Forelimb muscle (tissue), 1 donor: ENCODE measurements around the gene OR1F1. TPM values are rescaled to one million over a fixed set of nuclear protein-coding genes. Genes with fewer than 3 reads are reported as not detected.
"Not testable (repeated sequence)": the region's sequence is repeated elsewhere in the genome, so short reads cannot be mapped to it uniquely, and the experiment has no call there.

Source experiments
- DNase-seq: peaks from one replicate; pipeline ENCODE4 v3.0.0-alpha.2; 2013; ENCODE audit warnings: low read depth
- polyA plus RNA-seq: library from polyadenylated mRNA; unstranded; fragments of 120-200 nt; gene quantifications from one replicate; pipeline ENCODE4 v1.2.1, GENCODE V29; 2013; ENCODE audit not compliant: insufficient read length

Gene OR1F1
- polyA plus RNA-seq, 1 donor = not detected

DNA sequence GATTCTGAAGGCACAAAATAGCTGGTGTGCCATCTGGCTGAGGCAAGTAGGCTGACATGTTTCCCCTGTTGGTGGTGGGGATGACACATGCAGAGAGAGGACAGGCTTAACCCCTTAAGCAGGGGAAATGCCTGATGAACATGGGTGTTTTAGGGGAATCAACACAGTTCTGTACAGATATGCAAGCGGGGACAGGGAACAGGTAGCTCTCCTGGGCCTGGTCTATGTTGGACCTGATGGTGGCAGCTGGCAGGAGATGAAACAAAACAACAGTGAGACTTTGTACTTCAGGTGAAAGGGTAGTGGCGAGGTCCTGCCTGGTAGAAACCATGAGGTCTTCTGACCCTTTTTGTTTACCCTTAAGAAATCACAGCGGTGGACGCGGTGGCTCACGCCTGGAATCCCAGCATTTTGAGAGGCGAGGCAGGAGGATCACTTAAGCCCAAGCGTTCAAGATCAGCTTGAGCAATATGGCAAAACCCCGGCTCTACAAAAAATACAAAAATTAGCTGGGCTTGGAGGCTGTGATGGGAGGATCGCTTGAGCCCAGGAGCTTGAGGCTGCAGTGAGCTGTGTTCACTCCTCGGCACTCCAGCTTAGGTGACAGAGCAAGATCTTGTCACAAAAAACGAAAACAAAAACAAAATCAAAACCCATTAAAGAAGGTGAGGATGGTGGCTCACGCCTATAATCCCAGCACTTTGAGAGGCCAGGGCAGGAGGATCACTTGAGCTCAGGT lies 10.5 kb downstream of the OR1F1 start:
- no peak for DNase-seq

DNA sequence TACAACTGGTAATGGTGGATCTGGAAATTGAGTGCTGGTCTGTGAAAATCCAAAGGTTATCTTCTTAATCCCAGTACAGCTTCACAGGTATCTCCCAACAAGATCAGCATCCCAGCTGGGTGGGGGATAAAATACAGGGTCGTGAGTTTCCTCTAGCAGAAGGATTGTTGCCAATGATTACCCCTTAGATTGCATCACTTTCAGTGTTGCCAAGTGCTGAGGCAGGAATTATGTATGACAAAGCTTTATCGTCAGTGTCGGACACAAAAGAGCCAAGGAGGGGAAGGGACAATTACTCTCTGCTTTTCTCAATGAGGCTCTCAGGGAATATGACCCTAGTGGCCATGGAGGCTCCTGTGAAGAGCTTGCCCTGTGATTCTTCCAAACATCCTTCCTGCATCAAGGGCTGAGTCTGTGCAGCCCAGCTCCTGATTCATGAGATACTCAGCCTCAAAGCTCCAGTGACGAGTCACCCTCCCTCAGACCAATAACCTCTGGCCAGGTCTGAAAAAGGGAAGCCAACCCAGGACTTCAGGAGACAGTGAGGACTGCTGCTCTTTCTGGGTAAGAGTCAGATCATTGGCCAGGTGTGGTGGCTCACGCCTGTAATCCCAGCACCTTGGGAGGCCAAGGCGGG lies 15.0 kb downstream of the OR1F1 start:
- DNase-seq = no peak

GRCh38 chr16:3205939-3206338 lies 17.9 kb downstream of the OR1F1 start:
- not testable (repeated sequence) for DNase-seq

GRCh38 chr16:3207086-3207953 lies 19.3 kb downstream of the OR1F1 start:
- DNase-seq = no peak

DNA sequence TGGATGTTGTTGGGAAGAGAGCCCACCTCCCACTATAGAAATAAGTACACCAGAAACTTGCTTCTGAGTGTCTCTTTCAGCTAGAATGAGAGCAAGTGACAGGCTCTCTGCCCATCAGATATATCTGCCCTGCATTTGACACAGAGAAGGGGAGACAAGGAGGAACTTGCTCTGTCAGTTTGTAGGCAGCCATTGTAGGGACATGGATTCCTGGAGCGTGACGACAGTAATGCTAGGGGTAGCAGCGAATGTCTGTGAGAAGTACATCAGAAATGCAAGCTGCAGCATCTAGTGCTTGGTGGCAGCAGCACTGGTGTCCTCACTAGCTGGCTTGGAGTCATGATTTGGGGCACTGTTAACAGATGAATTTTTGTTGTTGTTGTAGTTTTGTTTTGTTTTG lies 24.0 kb downstream of the OR1F1 start:
- no peak for DNase-seq

- DNase-seq = no peak
Observed at GRCh38 chr16:3212567-3212966, 24.6 kb downstream of the OR1F1 start.

- no peak for DNase-seq
Observed at GRCh38 chr16:3214904-3215600, 27.0 kb downstream of the OR1F1 start.

GRCh38 chr16:3215601-3216262 lies 27.7 kb downstream of the OR1F1 start:
- DNase-seq = no peak

GRCh38 chr16:3216263-3216640 lies 28.2 kb downstream of the OR1F1 start:
- DNase-seq = no peak

GRCh38 chr16:3220839-3221238 lies 32.8 kb downstream of the OR1F1 start:
- no peak for DNase-seq

GRCh38 chr16:3223913-3224515 lies 36.0 kb downstream of the OR1F1 start:
- DNase-seq = no peak

- DNase-seq = no peak
Observed at GRCh38 chr16:3234543-3234856, 46.5 kb downstream of the OR1F1 start.

DNA sequence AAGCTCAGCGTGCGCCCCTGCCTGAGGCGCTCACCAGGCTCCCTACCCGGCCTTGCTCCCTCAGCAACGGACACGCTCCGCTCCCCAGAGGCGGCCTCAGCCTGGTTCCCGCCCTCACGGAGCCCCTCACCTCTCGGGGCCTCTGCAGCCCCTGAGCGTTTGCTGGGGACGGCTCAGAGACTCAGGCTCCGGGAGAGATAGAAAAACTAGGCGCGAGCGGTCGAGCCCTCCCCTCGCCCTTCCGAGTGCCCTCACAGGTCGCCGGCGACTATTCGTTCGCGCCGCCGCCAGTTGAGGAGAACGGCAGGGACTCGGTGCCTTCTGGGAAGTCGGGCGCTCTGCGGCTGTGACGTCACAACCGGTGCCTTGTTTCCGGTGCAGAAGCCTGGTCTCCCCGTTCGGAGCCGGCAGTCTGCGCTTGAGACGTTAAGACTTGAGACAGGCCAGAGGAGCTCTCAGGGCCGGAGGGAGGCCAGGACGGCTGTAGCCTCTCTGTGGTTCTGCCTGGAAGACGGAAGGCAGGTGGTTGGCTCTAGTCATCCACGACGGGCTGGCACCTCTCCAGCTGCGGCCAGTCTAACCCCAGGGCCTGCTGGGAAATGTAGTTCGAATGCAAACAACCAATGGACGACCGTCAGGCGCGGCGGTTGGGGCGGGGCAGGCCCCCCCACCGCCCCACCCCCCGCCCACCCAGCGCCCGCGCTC lies 47.0 kb downstream of the OR1F1 start, which contains the start of gene ZNF200:
Gene ZNF200 (minus strand): TSS at position 302 of the 705 bp plus-strand sequence. CDS start 1,403 bp downstream, outside the sequence.
- peak; percentile 91 for DNase-seq

GRCh38 chr16:3235856-3236669 lies 48.1 kb downstream of the OR1F1 start:
- no peak for DNase-seq

- no peak for DNase-seq
Observed at GRCh38 chr16:3241761-3242160, 53.8 kb downstream of the OR1F1 start.

- no peak for DNase-seq
Observed at GRCh38 chr16:3242709-3243108, 54.7 kb downstream of the OR1F1 start.

GRCh38 chr16:3243882-3244281 lies 55.9 kb downstream of the OR1F1 start:
- DNase-seq = no peak

- DNase-seq = no peak
Observed at GRCh38 chr16:3246002-3246401, 58.0 kb downstream of the OR1F1 start.

DNA sequence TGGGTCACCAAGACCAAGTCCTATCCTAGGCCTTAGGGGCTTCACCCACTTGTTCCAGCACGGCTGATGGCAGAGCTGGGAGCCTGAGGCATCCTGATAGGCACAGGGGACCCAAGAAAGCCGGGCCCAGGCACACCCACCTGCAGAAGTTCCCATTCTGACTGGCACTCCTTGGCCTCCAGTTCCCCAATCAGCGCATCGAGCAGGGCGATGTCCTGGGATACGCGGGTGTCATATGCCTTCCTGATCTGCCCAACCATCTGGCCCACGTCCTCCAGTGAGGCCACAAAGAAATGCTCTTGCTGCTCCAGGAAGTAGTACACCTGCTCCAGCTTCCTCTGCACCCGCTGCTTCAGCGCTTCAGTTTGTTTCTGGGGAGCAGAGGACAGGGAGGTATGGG lies 58.9 kb downstream of the OR1F1 start:
- no peak for DNase-seq
